LNCAP (cell line): ENCODE measurements around the gene SWAP70.

Experiments
- CTCF ChIP-seq: fragments of 450-650 bp; IDR thresholded peaks from 2 replicates; pipeline ENCODE4 v1.5.1; 2017; ENCODE audit warnings: mild to moderate bottlenecking

The SWAP70 gene

GRCh38 chr11:9639099-9639498 lies 24.8 kb upstream of the SWAP70 start:
- no peak for TF ChIP-seq CTCF

GRCh38 chr11:9639985-9640384 lies 23.9 kb upstream of the SWAP70 start:
- no peak for TF ChIP-seq CTCF

- TF ChIP-seq CTCF = no peak
These were observed 21.0 kb upstream of the SWAP70 start for GRCh38 chr11:9642894-9643293.

DNA sequence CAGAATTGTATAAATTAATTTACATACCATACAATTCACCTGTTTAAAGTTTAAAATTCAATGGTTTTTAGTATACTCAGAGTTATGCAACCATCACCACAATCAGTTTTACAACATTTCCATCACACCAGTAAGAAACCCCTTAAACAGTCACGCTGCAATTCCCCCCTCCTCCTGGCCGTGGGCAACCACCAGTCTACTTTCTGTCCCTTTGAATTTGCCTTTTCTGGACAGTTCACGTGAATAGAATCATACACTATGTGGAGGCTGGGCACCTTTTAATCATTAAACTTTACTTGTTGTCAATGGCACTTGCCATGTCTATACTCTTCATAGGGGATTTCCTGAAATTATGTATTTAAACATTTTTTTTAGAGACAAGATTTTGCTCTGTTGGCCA lies 20.1 kb upstream of the SWAP70 start:
- TF ChIP-seq CTCF = no peak

GRCh38 chr11:9645881-9646280 lies 18.0 kb upstream of the SWAP70 start:
- no peak for TF ChIP-seq CTCF

DNA sequence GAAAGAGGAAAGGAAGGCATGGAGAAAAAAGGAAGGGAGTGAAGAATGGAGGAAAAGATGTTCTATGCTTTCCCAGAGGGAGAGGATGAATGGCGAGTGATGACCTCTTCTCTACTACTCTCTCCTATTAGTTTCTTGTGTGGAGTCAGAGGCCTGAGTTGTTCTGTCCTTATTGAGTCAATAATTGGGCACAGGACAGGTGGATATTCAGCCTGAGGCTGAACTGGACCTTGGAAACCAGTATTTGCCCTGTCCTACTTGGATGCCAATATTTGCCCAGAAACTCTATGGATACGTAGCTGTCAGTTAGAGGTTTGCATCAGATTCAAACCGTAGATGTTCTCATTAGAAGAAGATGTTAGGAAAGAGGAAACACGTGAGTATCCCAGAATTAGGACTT lies 17.6 kb upstream of the SWAP70 start:
- TF ChIP-seq CTCF = no peak

- no peak for TF ChIP-seq CTCF
These were observed 12.4 kb upstream of the SWAP70 start for GRCh38 chr11:9651481-9651880.
